Endothelial cell (in vitro differentiated cells): ENCODE results near the gene FAM174B. TPM values are rescaled to one million over a fixed set of nuclear protein-coding genes. Genes with fewer than 3 reads are reported as not detected.
A peak's percentile ranks its signal among the peaks of the same experiment; 100 is the strongest.

Experiments
- DNase-seq: peaks from one replicate; pipeline ENCODE4 v3.0.0; 2021; ENCODE audit warnings: low spot score
- H3K27ac Mint-ChIP-seq: one replicate; pipeline ENCODE4 v1.8.0; 2021; ENCODE audit warnings: mixed read lengths, inconsistent platforms; ENCODE audit not compliant: unreplicated experiment
- H3K27me3 Mint-ChIP-seq: one replicate; pipeline ENCODE4 v1.8.0; 2021; ENCODE audit warnings: mild to moderate bottlenecking, moderate library complexity, mixed read lengths, inconsistent platforms; ENCODE audit not compliant: unreplicated experiment
- H3K36me3 Mint-ChIP-seq: one replicate; pipeline ENCODE4 v1.8.0; 2021; ENCODE audit warnings: mild to moderate bottlenecking, low read depth, mixed read lengths, inconsistent platforms; ENCODE audit not compliant: unreplicated experiment
- H3K4me1 Mint-ChIP-seq: one replicate; pipeline ENCODE4 v1.8.0; 2021; ENCODE audit warnings: mild to moderate bottlenecking, mixed read lengths, inconsistent platforms; ENCODE audit not compliant: unreplicated experiment
- H3K4me3 Mint-ChIP-seq: one replicate; pipeline ENCODE4 v1.8.0; 2021; ENCODE audit warnings: mild to moderate bottlenecking, mixed read lengths, inconsistent platforms; ENCODE audit not compliant: unreplicated experiment
- H3K9me3 Mint-ChIP-seq: one replicate; pipeline ENCODE4 v1.8.0; 2021; ENCODE audit warnings: mixed read lengths, inconsistent platforms; ENCODE audit not compliant: unreplicated experiment
- CTCF ChIP-seq: fragments of 200-600 bp; sonication (generic); IDR thresholded peaks from one replicate; pipeline ENCODE4 v1.5.0; 2021; ENCODE audit warnings: antibody characterized with exemption; ENCODE audit not compliant: unreplicated experiment
- total RNA-seq: library from RNA; stranded (reverse); fragmentation: NEBNext Ultra II Directional; extraction: Animal tissue kit (Norgen Biotek cat#: 25700); gene quantifications from one replicate; pipeline ENCODE4 v1.2.1, GENCODE V29; 2021; ENCODE audit not compliant: unreplicated experiment

FAM174B gene
- total RNA-seq, 1 donor from 2014 or later = 163 TPM

- TF ChIP-seq CTCF = no peak
- Mint-ChIP-seq H3K27me3 (peaks cover 4% of the 10 kb centered on the region), H3K27ac (peak overlapping the region; percentile 69), H3K36me3 (peaks cover 60% of the 10 kb centered on the region), H3K4me1 (peaks cover 24% of the 10 kb centered on the region), H3K9me3 (no peaks in the 10 kb centered on the region), H3K4me3 (peak overlapping the region; percentile 42)
- DNase-seq = no peak
These were observed 41.3 kb downstream of the FAM174B start for GRCh38 chr15:92614301-92614700.

GRCh38 chr15:92613841-92614240, 41.7 kb downstream of the FAM174B start:
- H3K4me3 Mint-ChIP-seq = no peak overlapping the region
- peak overlapping the region; percentile 69 for H3K27ac Mint-ChIP-seq
- peaks cover 24% of the 10 kb centered on the region for H3K4me1 Mint-ChIP-seq
- DNase-seq = no peak
- H3K27me3 Mint-ChIP-seq = peaks cover 4% of the 10 kb centered on the region
- no peaks in the 10 kb centered on the region for H3K9me3 Mint-ChIP-seq
- no peak for TF ChIP-seq CTCF
- peaks cover 60% of the 10 kb centered on the region for H3K36me3 Mint-ChIP-seq

- DNase-seq = no peak
- Mint-ChIP-seq H3K9me3 (no peaks in the 10 kb centered on the region), H3K27ac (no peak overlapping the region), H3K36me3 (peaks cover 62% of the 10 kb centered on the region), H3K4me3 (no peak overlapping the region), H3K27me3 (peaks cover 6% of the 10 kb centered on the region), H3K4me1 (peaks cover 24% of the 10 kb centered on the region)
- no peak for TF ChIP-seq CTCF
These were observed 42.7 kb downstream of the FAM174B start for GRCh38 chr15:92612891-92613290.

GRCh38 chr15:92611995-92612745, 43.4 kb downstream of the FAM174B start:
- Mint-ChIP-seq H3K4me1 (peaks cover 19% of the 10 kb centered on the region), H3K27ac (no peak overlapping the region), H3K27me3 (peaks cover 6% of the 10 kb centered on the region), H3K4me3 (no peak overlapping the region), H3K36me3 (peaks cover 59% of the 10 kb centered on the region), H3K9me3 (no peaks in the 10 kb centered on the region)
- no peak for DNase-seq
- no peak for TF ChIP-seq CTCF

GRCh38 chr15:92611150-92611549, 44.4 kb downstream of the FAM174B start:
- DNase-seq = no peak
- no peak for TF ChIP-seq CTCF
- H3K27ac Mint-ChIP-seq = no peak overlapping the region
- H3K4me1 Mint-ChIP-seq = peaks cover 17% of the 10 kb centered on the region
- H3K9me3 Mint-ChIP-seq = no peaks in the 10 kb centered on the region
- H3K36me3 Mint-ChIP-seq = peaks cover 57% of the 10 kb centered on the region
- no peak overlapping the region for H3K4me3 Mint-ChIP-seq
- peaks cover 6% of the 10 kb centered on the region for H3K27me3 Mint-ChIP-seq
